Astrocyte of the cerebellum (primary cell): ENCODE results near the gene SLC31A1.

Experiments
- DNase-seq: peaks from one replicate; pipeline ENCODE4 v3.0.0-alpha.2; 2011; ENCODE audit warnings: low read depth
- H3K4me3 ChIP-seq: 2 replicates; pipeline ENCODE4 v1.5.1; 2011; ENCODE audit warnings: mild to moderate bottlenecking, low read depth, low read length, moderate library complexity
- CTCF ChIP-seq: IDR thresholded peaks from 2 replicates; pipeline ENCODE4 v1.5.1; 2012; ENCODE audit warnings: low read length, low read depth, moderate library complexity, mild to moderate bottlenecking; ENCODE audit errors: missing control alignments
- in situ Hi-C: cut with HindIII; loops from 2 replicates; pipeline ENCODE4 v1.10.0; 2017; ENCODE audit warnings: low sequenced_read_pairs

Gene SLC31A1

GRCh38 chr9:113296796-113297558, 75.6 kb downstream of the SLC31A1 start:
- no peak for DNase-seq
- no peak for TF ChIP-seq CTCF
- H3K4me3 ChIP-seq: no peak overlapping the region
- in situ Hi-C loops: loop anchor here (25.0 kb wide), 1 partner anchor 365 kb away; no protein-coding TSS in a partner anchor

GRCh38 chr9:113298311-113298710, 77.0 kb downstream of the SLC31A1 start:
- in situ Hi-C loops: loop anchor here (25.0 kb wide), 1 partner anchor 364 kb away; no protein-coding TSS in a partner anchor

GRCh38 chr9:113298924-113299770, 77.8 kb downstream of the SLC31A1 start:
- in situ Hi-C loops: loop anchor here (25.0 kb wide), 1 partner anchor 363 kb away; no protein-coding TSS in a partner anchor
- TF ChIP-seq CTCF: no peak
- no peak for DNase-seq
- no peak overlapping the region for H3K4me3 ChIP-seq

More at GRCh38 chr9:113298311-113298710, 77.0 kb downstream of the SLC31A1 start:
- DNase-seq: no peak
- H3K4me3 ChIP-seq: no peak overlapping the region
- TF ChIP-seq CTCF: no peak

- DNase-seq: no peak
- in situ Hi-C loops: loop anchor here (25.0 kb wide), 1 partner anchor 362 kb away; no protein-coding TSS in a partner anchor
- H3K4me3 ChIP-seq: no peak overlapping the region
- TF ChIP-seq CTCF: no peak
Observed at GRCh38 chr9:113299800-113300292, 78.5 kb downstream of the SLC31A1 start.

- no peak for TF ChIP-seq CTCF
- no peak for DNase-seq
- in situ Hi-C loops: no loop called here
- no peak overlapping the region for H3K4me3 ChIP-seq
Observed at GRCh38 chr9:113301548-113301947, 80.2 kb downstream of the SLC31A1 start.

- no peak for TF ChIP-seq CTCF
- no peak within 1 kb of the TSS for H3K4me3 ChIP-seq
- in situ Hi-C loops: no loop called here
- DNase-seq: no peak
Observed at GRCh38 chr9:113302792-113303418, 81.6 kb downstream of the SLC31A1 start, which contains the start of gene RNF183. RNF183 (minus strand) TSS chr9:113303376; CDS start chr9:113298184, 5,192 bp downstream.
